Activated gamma-delta T cell (primary cell): Measurements from ENCODE around the gene NR6A1.

ENCODE experiments used
- DNase-seq: peaks from one replicate; lab custom pipeline; 2025; lab: John Stamatoyannopoulos, UW

Gene NR6A1

DNA sequence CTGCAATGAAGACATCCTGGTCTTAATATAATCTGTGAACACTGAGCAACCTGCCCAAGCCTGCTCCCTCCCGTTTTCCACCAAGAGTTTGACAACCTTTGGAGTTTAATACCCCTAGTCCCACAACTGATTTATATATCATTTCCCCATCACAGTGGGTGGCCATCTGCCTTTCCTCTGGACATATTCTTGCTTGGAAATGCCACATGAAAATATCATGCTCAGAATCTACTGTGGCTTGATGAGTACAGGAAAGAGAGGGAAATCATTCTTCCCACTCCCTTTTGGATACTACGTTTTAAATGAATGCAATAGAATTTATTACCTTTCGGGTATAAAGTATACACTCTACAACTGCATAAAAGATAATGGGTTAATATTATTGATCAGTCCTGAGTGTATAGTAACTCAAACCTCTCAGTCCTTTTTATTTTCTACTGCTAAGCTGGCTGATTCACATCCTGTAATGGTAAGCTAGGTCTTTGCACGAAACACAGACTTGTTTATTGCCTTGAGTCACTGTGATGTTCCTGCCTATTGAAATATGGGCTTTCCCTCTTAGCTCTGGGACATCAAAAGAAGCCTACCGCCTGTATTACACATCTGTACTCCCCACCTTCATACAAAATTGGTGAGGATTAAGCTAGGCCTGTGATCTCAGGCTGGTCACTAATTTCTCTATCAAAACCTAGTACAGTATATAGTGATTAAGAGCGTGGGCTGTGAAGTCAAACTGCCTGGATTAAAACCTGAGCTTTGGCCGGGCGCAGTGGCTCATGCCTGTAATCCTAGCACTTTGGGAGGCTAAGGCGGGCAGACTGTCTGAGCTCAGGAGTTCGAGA, 196.4 kb downstream of the NR6A1 start:
- DNase-seq: no peak

DNA sequence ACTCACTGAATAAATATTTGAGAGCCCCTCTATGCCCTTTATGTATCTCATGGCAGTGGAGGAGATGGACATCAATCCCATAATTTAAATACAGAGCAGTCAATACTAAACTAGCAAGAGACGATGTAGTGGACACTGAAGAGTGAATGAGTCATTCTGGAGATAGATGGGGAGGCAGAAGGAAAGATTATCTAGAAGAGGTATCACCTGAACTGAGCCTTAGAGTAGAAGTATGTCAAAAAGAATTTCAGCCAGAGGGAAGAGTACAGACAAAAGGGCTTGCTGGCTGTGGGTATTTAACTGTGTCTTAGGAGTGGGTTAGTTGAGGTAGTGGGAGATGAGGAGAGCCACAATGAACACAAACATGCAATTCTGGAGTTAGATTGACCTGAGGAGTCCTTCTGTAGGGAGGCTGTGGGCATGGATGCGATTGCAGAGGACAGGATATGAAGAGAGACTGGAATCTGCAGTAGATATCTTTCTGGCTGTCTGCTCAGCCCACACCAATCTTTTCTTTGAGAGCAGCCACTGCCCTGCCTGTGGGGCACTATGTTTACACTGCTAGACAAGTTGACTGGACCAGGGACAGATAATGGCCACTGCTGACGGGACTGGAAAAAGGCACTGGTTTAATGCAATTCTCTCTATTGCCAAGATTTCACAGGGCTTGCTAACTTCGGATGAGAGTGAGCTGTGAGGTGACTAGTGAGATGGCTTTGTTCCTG, 200.0 kb downstream of the NR6A1 start:
- DNase-seq: no peak

DNA sequence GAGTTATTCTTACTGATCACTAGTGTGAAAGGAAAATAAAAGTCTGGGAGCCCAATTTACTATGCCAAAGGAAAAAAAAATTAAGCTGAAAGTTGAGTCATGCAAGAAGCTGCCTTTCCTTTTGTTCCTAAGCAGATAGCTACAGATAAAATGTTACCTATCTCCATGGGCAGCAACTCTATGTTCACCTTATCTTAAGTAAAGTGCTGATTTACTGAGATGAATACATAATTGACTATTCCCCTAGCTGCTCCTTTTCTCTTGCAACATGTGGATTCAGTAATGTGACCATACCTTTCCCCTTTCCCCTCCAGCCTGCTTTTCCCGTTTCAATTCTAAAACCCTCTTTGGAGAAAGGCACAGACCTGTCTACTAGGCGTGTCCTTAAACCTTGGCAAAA, 201.2 kb downstream of the NR6A1 start:
- DNase-seq: no peak

DNA sequence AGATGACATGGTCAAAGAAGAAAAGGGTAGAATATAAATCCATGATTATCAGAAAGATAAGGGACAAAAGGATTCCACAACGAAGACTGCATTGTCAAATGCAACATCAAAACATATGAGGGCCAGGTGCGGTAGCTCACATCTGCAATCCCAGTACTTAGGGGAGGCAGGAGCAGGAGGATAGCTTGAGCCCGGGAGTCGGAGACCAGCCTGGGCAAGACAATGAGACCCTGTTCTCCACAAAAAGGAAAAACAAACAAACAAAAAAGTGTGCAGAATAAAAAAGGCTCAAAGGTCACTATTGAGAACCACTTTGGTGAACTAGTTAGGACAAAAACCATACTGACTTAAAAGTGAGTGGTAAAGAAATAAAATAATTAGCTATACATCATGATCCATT, 203.7 kb downstream of the NR6A1 start:
- DNase-seq: no peak

GRCh38 chr9:124562328-124562727, 208.8 kb downstream of the NR6A1 start:
- DNase-seq: no peak

DNA sequence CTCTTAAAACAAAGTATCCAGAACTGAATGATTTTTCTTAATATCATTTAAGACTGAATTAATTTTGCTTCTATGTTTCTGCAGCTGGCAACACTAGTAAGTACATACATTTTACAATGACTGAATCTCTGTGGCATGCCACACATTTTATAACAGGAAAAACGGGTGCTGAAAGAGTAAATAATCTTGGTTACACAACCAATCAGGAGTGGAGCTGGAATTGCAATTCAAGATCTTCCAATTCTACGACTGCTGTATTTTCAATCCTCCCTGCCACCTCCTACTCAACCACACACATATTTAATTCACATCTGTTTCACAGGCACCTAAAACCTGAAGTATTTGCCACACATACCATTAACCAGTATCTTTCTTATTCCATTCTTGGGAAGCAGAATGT, 211.2 kb downstream of the NR6A1 start:
- no peak for DNase-seq

- DNase-seq: no peak
These were observed 212.2 kb downstream of the NR6A1 start for GRCh38 chr9:124558777-124559470.

GRCh38 chr9:124557895-124558294, 213.2 kb downstream of the NR6A1 start:
- DNase-seq: no peak

DNA sequence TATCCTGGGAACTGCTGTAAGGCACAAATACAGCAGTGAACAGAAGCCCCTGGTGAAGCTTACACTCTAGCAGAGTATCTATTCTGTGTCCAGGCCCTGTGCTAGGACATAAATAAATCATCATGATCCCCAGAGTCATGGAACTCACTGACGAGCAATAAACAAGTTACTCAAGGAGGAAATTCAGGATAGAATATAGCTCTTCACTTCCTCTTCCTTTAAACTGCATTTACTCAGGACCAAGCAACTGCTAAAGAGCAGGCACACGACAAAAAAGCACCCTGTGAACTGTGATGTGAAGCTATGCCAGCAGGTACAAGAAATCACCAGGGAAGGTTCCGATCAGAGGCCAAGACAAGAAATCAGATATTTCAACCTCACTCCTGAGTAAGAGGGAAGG, 216.1 kb downstream of the NR6A1 start:
- DNase-seq: no peak

GRCh38 chr9:124553738-124554137, 217.4 kb downstream of the NR6A1 start:
- DNase-seq: no peak

- no peak for DNase-seq
These were observed 218.9 kb downstream of the NR6A1 start for GRCh38 chr9:124552273-124552605.

DNA sequence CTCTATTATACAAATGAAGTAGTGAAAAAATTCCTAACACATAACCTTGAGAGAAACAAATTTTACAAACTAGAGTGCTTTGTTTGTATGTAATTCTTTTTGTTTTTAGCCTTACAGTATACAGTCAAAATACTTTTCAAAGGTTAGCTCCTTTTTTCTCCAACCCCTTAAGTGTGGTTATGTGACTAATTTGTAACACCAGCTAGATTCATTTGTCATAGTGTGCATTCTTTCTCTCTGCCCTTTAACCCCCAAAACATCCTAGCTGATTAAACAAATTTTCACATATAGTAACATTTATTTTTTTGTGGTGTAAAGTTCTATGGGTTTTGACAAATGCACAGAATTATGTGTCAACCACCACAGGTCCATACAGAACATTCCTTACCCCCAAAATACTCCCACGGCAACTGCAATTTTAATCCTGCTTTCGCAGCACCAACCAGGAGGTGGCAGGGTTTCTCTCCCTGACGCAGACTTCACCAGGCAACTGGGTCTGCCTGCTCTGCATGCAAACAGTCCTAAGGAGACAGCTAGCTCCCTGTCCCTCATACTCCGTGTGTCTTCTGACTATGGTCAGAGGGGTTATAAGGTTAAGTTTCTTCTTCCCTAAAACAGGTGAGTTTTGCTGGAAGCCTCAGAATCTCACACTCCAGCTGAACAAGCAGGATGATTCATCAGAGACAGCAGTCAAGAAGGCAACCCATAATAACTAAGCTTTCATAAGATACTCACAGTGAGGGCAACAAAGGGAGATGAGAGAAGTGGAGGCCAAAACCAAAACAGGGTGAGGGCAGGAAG, 219.4 kb downstream of the NR6A1 start:
- DNase-seq: no peak

DNA sequence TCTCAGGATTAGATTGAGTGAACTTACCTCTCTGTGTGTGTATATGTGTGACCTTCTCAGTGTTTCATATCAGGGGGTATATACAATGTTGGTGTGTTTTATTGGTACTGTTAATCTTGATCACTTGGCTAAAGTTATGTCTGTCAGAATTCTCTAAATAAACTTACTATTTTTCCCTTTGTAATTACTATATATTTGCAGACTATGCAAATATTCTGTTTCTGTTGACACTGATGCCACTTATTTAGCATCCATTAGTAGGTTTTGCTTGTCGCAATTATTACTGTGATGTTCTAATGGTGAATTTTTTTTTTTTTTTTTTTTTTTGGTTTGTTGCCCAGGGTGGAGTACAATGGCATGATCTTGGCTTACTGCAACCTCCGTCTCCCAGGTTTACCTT, 221.0 kb downstream of the NR6A1 start:
- DNase-seq: no peak

DNA sequence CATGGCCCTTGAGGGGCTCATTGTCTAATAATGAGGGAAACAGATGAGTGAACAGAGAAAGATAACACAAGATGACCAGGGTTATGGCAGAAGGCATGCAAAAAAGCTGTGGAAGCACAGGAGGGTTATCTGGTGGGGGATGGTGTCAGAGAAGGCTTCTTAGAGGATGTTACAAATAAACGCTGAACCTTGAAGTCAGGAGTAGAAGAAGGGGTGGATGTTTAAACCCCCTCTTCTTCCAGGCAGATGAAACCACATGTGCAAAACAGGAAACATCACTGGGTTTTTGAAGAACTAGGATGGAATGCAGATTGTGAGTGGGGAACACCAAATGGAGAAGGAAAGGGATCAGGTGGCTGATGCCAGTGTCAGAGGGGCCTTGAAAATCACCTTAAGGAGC, 222.1 kb downstream of the NR6A1 start:
- DNase-seq: no peak

- no peak for DNase-seq
These were observed 226.6 kb downstream of the NR6A1 start for GRCh38 chr9:124544535-124544934.

DNA sequence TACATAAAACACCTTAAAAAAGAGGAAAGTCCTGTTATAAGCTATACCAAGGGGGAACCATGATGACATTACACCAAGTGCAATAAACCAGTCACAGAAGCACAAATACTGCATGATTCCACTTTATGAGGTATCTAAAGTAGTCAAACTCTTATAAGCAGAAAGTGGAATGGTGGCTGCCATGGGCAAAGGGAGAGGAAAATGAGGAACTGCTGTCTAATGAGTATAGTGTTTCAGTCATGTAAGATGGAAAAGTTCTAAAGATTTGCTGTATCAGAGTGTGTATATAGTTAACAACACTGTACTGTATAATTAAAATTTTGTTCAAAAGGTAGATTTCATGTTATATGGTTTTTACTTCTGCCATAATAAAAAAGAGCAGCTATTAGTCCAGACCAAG, 229.3 kb downstream of the NR6A1 start:
- no peak for DNase-seq

DNA sequence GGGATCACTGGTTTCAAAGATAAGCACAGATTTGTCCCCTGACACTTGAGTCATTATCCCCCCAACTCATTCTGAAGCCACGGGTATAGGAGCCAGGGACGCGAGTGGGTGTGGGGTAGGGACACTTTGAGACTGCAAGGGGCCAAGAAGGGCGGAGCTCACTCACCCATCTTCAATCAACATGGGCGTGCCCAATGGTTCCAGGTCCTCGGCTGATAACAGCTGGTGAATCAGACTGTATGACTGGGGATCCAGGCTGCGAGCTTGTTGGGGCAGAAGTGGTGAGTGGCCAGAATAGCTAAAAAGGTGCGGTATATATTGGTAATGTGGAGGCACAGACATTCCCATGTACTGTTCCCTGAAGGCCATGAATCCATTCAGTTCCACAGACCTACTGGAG, 233.2 kb downstream of the NR6A1 start:
- DNase-seq: no peak

- no peak for DNase-seq
These were observed 235.3 kb downstream of the NR6A1 start for GRCh38 chr9:124535846-124536245.

GRCh38 chr9:124532897-124533296, 238.2 kb downstream of the NR6A1 start:
- no peak for DNase-seq

GRCh38 chr9:124531115-124531514, 240.0 kb downstream of the NR6A1 start:
- no peak for DNase-seq

- no peak for DNase-seq
These were observed 240.9 kb downstream of the NR6A1 start for GRCh38 chr9:124530246-124530645.

DNA sequence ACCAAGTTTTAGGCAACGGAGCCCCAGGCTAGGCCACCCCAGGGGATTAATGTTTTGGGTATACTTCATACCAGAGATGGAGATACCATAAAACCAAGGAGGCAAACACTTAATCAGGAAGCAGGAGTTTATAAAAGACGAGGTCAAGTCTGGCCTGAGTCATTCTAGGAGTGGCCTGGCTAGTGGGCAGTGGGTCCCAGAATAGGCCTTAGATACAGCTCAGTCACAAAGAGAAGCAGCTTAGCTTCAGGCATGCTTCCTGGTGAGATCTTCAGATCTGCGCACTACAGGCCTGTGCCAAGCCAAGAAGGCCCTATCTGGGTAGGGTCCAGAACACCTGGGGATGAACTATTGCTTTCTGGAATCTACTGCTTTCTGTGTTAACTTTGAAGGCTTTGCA, 243.3 kb downstream of the NR6A1 start:
- DNase-seq: no peak
